SKM-1 (cell line): ENCODE data around the gene MS4A6E.
A peak's percentile ranks its signal among the peaks of the same experiment; 100 is the strongest.
"Not testable (repeated sequence)": the region's sequence is repeated elsewhere in the genome, so short reads cannot be mapped to it uniquely, and the experiment has no call there.

Experiments
- DNase-seq: peaks from one replicate; lab custom pipeline; 2025; ENCODE audit not compliant: unreplicated experiment; lab: John Stamatoyannopoulos, UW

Gene MS4A6E, protein sequence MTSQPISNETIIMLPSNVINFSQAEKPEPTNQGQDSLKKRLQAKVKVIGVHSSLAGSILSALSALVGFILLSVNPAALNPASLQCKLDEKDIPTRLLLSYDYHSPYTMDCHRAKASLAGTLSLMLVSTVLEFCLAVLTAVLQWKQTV

DNA sequence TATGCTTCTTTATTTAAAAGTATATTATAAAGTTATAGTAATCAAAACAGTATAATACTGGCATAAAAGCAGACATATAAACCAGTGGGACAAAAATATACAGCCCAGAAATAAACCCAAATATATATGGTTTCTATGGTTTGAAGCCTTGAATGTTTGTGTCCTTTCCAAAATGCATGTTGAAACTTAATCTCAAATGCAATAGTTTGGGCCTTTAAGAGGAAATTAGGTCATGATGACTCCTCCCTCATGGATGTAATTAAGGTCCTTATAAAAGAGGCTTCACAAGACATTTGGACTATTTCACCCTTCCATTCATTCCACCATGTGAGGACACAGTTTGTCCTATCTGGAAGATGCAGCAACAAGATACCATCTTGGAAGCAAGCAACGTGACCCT lies at the start of gene MS4A6E:
Gene MS4A6E (plus strand): TSS at position 301 of the 400 bp plus-strand sequence. CDS start 7,641 bp downstream, outside the sequence.
- no peak for DNase-seq

DNA sequence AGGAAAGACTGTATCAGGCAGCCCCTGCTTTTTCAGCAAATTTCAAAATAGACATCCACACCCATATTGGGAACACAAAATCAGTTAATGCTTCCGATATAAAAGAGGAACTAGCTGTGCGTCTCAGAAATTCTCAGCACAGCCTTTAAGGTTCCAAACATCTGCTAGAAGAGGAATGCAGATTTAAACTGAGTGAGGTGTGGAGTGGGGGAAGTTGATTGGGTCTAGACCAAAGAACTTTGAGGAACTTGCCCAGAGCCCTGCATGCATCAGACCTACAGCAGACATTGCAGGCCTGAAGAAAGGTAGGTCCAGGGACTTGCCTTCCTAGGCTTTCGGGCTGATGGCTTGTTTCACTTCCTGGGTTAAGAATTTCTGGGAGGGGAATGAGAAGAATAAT lies 46.6 kb upstream of the MS4A6E start, which contains the start of gene MS4A4A:
Gene MS4A4A (plus strand): TSS at position 255 of the 400 bp plus-strand sequence. CDS start 10 bp downstream, at position 265.
- peak; percentile 43 for DNase-seq

DNA sequence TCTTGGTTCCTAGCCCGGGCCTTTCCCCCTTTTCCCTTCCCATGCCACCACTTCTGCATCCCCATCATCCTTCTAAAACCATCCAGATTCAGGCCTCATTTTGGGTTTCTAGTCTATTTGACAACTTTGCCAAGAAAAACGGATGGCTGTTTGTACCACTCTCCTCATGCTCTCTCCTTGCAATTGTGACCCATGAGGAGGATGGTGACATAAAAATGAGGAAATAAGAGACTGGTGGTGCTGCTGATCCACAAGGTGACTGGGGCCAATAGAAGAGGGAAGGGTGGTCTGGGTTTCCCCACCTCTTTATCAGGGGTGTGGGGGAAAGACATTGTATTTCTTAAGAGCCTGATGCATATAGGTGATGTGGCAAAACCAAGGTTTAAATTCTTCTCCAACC lies 45.6 kb upstream of the MS4A6E start:
- DNase-seq, result no peak

DNA sequence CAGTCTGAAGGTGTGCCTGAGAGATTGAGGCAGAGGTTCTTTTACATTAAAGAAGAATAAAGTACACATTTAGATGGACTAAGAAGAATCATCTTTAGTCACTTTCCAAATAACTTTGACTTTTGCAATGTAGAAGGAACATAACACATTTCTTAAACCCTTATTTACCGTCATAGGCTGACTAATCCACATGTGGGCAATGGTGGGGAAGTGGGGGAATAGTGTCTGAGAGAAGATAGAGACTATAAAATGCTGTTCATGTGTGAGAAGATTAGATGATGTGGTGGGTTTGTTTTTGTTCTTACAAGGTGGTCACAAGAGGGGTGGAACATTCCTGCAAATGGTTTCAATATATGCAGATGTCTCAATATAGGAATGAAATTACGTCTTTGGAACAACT lies 44.8 kb upstream of the MS4A6E start:
- no peak for DNase-seq

DNA sequence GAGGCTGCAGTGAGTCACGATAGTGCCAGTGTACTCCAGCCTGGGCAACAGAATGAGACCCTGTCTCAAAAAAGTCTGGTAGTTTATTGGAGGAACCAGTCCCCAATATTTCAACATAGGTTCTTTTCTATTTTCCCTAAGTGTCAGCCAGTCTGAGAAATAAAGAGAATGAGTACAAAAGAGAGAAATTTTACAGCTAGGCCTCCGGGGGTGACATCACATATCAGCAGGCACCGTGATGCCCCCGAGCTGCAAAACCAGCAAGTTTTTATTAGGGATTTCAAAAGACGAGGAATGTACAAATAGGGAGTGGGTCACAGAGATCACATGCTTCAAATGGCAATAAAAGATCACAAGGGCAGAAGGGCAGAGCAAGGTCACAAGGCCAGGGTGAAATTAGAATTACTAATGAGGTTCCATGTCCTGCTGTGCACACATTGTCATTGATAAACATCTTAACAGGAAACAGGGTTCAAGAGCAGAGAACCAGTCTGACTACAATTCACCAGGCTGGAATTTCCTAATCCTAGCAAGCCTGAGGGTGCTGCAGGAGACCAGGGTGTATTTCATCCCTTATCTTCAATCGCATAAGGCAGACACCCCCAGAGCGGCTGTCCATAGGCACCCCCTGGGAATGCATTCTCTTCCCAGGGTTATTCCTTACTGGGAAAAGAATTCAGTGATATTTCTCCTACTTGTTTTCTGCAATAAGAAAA lies 41.5 kb upstream of the MS4A6E start:
- DNase-seq, result not testable (repeated sequence)

DNA sequence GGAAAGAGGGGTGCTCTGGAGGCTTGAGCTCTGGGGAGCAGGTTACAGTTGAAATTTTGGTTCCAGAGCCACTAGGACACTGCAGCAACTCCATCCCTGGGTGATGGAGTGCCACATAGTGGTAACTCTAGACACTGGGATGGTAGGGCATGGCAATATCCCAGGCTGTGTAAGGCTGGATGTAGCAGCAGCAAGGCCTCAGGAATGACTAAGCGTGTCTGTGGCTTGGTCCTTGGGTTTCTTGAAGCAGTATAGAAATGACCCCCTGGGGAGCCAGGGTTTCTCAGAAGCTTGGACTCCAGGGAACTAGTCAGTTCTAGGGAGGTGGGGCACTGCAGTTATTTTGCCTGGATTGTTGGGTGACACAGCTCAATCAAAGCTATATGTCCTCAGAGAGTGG lies 38.5 kb upstream of the MS4A6E start:
- no peak for DNase-seq

DNA sequence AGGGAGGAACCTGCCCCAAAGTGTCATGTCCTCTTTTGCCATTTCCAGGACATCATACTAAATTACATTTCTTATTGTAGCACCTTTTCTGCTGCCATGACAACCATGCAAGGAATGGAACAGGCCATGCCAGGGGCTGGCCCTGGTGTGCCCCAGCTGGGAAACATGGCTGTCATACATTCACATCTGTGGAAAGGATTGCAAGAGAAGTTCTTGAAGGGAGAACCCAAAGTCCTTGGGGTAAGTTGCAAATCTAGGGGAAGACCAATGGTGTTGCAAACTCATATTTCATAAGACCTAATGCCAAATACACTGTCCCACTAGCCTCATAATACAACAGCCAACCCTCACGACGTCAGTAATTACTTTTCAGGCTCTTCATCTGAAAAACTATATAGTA lies 34.9 kb upstream of the MS4A6E start:
- DNase-seq, result no peak

DNA sequence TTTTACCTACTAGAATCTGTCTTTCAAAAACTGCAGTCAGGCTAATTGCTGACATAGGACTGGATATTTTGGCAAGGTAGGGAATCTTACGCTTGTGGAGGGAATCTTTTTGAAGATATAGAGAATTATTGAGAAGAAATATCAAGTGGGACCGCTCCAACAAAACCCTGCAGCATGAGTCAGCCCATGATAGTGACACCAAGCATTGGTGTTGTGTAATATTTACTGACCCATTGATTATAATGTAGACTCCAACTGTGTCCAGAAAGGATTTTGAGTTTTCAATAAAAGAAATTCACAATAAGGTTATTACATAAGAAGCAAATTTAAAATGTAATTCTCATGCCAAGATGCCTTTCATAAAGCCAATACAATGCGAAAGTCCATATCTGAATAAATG lies 25.9 kb upstream of the MS4A6E start:
- DNase-seq, result no peak

DNA sequence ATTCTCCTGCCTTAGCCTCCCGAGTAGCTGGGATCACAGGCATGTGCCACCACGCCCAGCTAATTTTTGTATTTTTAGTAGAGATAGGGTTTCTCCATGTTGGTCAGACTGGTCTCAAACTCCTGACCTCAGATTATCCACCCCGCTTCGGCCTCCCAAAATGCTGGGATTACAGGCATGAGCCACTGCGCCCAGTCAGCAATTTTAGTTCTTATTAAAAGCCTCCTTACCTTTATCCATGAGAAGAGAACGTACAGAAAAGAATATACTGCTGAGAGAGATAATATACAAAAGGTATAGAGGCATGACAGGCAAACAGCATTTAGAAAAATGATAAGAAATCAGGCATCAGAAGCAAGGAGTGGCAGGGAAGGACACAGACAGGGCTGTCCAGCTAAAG lies 25.2 kb upstream of the MS4A6E start:
- DNase-seq, result not testable (repeated sequence)

DNA sequence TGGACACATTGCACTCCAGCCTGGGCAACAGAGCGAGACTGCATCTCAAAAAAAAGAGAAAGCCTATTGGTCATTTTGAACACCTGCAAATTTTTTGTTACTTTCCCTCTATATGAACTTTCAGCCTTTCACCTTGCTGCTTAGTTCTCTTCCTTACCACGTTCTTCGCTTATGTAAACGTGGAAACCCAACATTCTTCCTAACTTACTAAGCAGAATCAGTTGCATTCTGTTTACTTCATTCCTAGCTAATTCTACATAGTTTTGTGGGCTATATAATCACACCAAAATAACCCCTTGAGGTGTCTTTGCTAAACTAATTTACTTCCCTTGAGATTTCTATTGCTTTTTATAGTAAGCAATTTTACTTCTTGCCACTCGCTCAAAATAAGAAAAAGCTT lies 23.4 kb upstream of the MS4A6E start:
- no peak for DNase-seq

DNA sequence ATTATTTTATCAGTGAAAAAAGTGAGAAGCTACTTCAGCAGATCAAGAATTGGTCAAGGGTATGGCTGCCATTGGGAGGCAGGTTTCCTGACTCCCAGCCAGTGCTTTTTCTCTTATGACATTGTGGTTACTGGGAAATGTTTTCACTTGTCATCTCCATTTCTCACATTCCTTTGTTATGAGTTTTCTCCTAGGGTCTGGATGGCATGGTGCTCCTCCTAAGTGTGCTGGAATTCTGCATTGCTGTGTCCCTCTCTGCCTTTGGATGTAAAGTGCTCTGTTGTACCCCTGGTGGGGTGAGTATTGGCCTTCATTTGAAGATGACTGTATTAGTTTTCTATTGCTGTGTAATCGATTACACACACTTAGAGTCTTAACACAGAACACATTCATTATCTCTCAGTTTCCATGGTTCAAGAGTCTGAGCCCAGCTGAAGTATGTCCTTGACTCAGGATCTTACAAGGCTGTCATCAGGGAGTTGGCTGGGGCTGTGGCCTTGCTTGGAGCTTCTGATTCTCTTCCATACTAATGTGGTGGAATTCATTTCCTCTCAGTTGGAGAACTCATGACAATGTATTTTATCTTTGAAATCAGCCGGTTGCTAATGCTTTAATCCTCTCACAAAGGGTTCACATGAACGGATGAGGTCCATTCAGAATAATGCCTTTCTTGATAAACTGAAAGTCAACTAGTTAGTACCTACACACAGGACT lies 21.0 kb upstream of the MS4A6E start:
- no peak for DNase-seq

DNA sequence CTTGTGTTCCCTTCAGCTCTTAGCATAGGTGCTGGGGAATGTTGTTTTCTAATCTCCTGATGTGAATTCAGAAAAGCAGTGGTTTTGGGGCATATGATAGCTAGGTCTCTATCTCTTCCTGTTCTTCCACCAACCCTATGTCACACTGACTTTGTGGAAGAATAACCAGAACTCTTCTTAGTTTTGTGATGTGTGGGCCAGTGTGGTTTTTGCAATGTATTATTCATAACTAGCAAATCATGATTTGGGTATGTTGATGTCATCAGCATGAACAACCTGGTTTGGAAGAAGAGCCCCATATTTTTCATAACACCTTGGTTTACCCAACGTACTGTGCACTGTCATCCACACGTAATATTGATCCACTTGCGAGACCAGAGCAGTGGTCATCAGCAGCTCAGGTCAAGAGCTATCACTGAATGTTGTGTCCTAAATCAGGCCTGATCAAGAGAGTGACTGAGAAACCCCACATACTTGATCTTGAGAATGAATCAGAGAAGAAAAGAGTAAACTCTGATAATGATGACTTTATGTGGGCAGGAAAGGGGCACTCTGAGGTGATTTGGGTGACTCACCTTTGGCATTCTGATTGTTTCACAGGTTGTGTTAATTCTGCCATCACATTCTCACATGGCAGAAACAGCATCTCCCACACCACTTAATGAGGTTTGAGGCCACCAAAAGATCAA lies 19.4 kb upstream of the MS4A6E start:
- no peak for DNase-seq

DNA sequence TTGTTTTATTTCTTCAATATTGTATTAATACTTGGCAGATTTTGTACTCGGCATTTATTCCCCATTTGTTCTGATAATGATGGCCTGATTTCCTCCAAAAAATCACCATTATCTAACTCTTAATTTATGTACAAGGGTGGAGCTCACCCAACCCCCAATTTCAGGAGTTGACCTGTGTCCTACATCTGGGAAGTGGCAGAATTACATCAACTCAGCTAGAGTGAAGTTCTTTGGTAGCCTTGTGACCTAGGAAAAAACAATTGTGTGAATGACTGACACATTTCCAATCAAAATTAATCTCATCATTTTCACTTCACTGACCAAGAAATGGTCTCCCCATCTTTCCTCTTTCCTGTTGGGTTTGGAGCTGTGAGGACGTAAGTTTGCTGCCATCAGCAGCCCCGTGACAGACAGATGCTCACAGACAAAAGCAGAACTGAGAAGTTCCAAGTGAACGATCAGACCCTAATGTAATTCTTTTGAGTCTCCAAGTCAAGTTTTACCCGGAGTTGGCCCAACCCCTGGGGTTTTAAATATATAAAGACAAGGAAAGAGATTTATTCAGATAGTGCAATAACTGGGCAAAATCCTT lies 16.6 kb upstream of the MS4A6E start:
- no peak for DNase-seq

DNA sequence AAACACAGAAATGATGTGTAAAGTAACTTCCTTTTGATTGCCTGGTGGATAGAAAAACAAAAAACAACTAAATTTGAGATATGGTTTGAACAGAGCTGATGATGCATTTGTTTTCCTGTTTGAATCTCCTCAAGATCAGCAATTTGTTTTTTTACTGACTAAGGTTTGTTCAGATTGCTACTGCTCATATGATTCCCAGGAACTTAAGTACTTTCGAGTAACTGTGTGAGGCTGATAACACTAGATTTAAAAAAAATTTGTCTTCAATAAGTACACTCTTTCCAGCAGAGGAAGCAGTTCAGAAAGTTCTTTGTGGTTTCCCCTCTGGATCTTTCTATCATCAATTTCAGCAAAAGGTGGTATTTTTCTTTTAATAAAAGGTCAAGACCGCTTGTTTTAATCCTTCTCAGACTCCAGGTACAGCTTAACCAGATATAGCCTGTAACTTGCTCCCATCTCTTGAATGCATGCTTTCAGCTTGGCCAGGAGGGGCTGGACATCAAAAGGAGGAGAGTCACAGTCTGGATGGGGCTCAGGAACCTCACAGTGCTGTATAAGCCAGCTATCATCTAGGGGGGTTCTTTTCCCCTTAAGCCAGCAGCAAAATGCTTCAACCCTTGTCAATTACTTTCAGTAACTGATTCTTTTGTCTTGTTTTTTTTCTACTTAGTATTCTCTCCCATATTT lies 12.3 kb upstream of the MS4A6E start:
- no peak for DNase-seq

DNA sequence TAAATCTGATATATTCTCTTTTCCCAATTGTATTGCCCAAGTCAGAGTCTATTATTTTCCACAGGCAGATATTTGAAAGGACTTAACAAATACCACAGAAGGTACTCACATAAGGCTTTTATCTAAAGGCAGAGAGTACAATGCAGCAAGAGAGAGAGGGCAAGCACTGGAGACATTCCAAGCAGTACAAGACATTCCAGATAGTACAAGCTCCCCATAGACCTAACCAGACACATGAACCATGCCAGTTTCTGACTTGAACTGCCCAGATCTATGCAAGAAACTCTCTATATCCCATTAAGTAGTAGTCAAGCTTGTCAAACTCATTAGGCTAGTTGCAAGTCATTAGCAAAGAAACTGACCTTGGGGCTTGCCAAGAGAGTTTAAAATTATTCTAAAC lies 11.2 kb upstream of the MS4A6E start:
- DNase-seq, result no peak

DNA sequence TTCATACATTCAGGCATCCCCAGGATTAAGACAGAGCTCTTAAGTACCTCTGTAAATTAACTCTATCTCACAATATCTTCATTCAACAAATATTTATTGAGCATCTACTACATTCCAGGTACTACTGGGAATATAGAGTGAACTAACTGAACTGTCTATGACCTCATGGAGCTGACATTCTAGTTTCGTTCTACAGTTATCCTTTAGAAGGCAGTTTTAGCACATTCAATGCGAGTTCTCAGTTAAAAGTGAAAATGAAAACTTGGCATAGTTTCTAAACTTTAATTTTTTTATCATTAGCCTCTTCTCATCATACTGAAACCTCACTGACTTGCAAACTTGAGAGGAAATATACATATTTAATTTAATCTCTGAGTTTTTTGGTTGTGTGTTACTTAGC lies 10.7 kb upstream of the MS4A6E start:
- no peak for DNase-seq

DNA sequence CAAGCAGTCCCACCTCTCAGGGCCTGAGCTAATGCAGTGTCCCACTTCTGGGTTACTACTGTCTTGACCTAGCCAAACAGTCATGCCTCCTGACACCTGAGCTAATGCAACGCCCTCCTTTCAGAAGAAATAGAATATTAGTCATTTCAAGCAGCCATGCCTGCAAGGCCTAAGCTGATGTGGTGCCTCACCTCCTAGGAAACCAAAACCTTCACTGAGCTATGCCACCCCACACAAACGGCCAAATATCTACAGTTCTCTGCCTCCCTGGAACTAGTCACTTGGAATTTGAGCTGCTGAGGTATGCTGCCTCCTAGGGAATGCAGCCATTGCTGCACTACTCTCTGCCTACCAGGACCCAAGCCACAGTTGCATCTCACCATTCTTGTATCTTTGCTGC lies 8.3 kb upstream of the MS4A6E start:
- no peak for DNase-seq

DNA sequence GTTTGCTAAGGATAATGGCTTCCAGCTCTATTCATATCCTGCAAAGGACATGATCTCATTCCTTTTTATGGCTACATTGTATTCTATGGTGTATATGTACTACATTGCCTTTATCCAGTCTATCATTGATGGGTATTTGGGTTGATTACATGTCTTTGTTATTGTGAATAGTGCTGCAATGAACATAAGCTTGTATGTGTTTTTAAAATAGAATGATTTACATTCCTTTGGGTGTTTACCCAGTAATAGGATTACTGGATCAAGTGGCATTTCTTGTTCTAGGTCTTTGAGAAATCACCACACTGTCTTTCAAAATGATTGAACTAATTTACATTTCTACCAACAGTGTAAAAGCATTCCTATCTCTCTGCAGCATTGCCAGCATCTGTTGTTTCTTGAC lies 6.0 kb upstream of the MS4A6E start:
- no peak for DNase-seq

DNA sequence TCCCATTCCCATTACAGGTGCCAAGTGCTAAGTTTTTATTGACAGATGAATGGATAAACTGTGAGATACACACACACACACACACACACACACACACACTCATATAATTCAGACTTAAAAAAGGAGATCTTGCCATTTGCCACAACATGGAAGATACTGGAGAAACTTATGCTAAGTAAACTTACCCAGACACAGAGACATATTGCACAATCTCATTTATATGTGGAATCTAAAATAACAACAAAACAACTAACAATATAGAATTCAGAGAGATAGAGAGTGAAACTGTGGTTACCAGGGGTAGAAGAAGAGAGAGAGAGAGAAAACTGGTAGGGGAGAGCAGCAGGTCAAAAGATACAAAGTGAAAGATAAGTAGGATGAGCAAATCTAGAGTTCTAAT lies 1.4 kb downstream of the MS4A6E start:
- DNase-seq, result no peak

DNA sequence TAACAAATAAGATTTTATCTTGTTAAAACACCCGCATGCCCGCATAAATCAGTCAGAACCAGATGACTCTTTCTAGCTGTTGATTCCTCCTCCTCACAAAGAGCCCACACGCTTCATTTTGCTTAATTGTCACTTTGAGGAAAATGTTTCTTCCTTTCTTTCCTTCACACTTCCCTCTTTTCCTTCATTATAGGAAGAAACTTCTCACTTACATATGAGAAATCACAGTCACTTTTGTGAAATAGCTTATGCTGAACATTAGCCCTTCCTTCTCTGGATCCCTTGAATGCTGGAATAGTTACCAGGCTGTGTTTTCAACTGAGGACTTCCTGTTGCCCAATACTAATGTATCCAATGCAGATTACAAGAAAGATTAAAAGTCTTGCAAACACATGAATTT lies 5.8 kb downstream of the MS4A6E start:
- no peak for DNase-seq
